Activated T-helper 9 cell treated with anti-CD3 and anti-CD28 coated beads, Interleukin-2, amount 50 U/mL, for 16 hours (primary cell): ENCODE measurements around the gene PTCD1.
"Not testable (repeated sequence)": the region's sequence is repeated elsewhere in the genome, so short reads cannot be mapped to it uniquely, and the experiment has no call there.

Source experiments
- DNase-seq: peaks from one replicate; pipeline ENCODE4 v3.0.0-alpha.2; 2020; ENCODE audit warnings: low read depth

The PTCD1 gene

DNA sequence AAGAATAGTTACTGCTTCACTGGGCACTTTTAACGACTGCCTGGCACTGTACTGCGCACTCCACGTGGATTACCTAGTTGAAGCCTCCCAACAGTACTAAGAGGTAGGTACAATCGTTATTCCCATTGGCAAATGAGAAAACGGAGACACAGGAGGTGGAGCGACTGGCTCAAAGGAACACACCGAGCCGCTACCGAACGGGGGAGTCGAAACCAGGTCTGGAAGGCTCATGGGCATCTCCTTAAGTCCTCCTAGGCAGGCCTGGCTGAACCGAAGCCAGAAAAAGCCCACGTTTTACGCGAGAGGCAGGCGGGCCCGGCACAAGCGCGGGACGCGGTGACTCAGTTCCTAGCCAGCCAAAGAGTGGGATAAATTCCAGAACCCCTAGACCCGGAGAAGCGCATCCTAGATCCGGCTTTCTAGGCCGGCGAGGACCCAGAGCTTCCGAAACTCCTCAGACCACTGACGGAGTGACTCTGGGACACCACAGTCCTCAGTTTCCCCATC lies 30.7 kb downstream of the PTCD1 start:
- DNase-seq: peak; percentile 34

DNA sequence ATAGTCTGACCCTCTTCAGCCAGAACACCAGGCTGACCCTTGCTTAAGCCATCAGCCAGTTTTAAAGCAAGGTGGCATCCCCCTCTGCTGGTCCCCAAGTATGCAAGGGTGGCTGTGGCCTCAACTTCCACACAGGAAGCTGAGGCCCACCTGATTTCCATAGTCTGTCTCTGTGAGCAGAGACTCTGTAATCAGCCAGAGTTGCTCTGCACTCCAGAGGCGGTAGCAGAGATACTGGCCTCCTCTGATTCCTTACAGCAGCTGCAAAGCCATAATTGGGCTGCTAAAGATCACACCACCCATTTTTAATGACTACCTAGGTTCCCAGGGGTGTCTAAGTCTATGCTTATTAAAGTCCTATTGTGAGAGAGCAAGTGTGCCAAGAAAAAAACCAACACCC lies 32.0 kb downstream of the PTCD1 start:
- DNase-seq: no peak

GRCh38 chr7:99404977-99405320 lies 33.6 kb downstream of the PTCD1 start:
- DNase-seq: no peak

DNA sequence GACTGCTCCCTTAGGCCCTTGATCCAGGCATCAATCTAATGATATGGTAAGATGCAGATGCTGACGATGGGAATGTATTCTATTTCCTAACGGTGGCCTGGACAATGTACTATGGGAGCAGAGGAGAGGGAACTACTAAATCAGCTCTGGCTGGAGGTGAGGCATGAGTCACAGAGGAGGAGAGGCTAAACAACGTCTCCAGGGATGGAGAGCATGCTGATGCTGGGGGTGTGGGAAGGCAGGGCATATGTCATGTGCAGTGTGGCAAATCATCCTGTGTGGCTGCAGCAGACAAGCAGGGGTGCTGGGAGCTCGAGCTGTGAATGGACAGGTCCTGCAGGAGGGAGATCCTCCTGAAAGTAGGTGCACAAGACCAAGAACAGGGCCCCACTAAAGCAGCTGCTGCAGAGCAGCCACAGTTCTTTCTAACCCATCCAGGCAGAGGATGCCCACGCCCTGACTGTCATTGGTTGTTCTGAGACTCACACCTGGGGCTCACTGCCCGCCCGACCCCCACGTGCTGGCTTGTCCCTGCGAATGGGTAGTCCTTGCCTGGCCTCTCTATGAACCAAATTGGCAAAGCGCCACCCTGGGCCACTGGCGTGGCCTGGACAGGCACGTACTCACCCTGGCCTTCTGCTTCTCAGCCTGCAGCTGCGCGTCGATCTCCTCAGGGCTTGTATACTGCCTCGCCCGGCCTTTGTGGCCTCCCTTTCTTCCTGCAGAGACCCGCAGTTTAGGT lies 34.2 kb downstream of the PTCD1 start:
- no peak for DNase-seq

- no peak for DNase-seq
These were observed 34.8 kb downstream of the PTCD1 start for GRCh38 chr7:99403764-99404163.

DNA sequence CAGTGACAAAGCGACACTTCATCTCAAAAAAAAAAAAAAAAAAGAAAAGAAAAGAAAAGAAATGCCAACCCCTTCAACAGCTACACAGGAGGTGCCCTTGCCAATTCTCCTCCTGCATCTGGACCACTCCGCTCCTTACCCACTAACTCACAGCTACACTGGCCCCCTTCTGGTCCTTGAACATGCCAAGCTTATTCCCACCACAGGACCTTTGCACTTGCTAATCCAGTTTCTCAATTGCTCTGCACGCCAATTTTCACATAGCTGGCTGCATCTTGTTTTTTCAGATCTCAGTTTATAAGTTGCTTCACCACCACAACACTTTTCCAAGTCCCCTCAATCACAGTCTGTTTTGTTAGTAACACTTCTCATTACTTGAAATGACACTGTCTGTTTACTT lies 35.7 kb downstream of the PTCD1 start:
- DNase-seq: no peak

- no peak for DNase-seq
These were observed 39.0 kb downstream of the PTCD1 start for GRCh38 chr7:99399597-99399996.

- no peak for DNase-seq
These were observed 39.6 kb downstream of the PTCD1 start for GRCh38 chr7:99398891-99399445.

DNA sequence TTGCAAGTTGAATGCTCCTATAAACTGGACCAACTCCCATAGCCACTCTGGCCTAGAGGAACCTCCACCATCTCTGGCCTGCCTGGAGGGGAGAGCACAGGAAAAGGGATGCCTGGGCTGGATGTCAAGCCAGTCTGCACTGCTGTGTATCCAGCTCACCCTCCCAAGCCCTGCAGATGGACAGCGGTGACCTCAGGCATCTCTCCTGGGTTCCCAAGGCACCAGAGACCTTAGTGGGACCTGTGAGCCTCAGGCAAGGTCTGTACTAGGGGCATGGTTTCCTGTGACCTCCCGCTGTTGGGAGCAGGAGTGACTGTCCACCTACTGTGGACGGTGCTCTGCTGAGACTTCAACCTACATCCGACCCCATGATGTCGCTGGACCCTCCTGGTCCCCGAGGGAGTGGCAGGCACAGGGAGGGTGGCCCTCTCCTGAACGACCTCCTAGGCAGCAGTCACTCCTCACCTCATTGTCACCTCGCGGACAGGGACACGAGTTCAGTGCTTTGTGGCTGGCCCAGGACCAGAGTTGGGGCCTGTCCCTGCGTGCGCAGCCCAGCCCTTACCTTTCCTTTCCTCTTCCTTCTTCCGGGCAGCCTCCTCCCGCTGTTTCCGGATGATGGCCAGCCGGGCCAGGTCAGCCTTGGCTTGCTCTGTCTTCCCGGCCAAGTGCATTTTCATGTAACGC lies 41.2 kb downstream of the PTCD1 start:
- DNase-seq: no peak

DNA sequence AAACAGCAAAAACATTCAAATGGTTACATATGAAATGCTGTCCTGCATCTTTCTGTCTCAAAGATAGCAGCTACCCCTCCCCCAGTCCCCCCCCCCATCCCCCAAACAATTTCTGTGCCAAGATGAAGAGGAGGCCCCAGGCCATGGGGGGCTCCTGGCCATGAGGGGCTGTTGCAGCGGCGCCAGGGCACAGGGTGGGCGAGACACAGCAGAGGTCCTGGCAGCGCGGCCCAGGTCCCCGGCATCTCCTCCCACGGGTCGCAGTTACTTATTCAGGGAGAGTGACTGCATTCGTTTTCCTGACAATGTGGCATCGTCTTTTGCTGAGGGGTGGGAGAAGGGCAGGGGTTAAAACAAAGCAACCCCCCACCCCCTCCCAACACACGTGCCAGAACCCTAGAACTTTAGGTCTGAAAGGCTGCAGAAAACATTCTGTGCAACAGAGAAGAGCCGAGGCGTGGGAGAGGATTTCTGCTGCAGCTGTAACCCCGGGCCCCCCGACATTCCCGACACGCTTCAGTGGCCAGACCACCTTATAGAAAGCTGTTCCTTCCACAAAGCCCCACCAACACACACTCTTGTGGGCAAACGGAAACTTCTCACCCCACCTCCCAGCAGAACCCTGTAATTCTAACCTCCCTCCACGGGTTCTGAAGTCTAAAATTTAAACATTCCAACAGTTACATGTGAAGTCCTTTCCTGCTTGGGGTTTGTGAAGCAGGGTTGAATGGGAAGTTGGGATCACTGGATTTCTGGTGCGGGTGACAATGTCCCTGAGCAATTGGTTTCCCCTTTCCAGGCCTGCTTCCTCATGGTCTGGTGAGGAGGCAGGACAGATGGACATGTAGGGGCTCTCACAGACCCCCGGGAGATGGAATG lies 41.9 kb downstream of the PTCD1 start:
- no peak for DNase-seq

- no peak for DNase-seq
These were observed 42.8 kb downstream of the PTCD1 start for GRCh38 chr7:99395616-99396327.

GRCh38 chr7:99394188-99394502 lies 44.5 kb downstream of the PTCD1 start:
- DNase-seq: no peak

DNA sequence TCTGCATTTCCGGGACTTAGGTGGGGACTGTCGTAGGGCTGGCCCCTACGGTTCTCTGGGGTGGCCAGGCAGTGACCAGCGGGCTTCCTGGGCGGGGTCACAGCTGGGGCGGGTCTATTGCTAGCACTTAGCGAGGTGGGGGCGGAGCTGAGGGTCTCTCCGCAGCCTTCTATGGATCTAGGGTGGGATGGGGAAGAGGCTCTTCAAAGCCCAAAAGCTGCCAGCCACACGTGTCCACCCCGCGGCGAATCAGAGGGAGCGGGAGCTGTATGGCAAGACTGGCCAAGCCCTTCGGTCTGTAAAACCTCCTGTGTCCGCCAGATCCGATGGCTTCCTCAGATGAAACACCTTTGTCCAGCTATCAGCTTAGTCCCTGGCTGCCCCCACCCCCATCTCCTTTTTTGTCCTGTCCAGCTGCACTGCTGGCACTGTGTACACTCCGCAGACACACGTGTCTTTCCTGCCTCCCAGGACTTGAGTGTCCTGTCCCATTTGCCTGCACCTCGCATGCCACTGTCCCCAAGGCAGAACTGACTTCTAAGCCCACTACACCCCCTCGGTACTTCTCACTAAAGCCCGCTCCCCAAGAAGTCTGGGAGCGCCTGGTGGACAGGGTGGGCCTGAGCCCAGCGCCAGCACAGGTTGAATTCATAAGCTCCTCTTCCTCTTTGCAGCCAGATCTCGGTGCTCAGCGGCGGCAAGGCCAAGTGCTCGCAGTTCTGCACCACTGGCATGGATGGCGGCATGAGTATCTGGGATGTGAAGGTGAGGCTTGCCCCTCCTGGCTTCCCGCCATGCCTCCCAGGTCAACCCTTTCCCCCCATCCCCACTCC lies 45.0 kb downstream of the PTCD1 start:
- DNase-seq: no peak

GRCh38 chr7:99392659-99393354 lies 45.8 kb downstream of the PTCD1 start:
- DNase-seq: peak; percentile 71

GRCh38 chr7:99392046-99392445 lies 46.6 kb downstream of the PTCD1 start:
- DNase-seq: no peak

DNA sequence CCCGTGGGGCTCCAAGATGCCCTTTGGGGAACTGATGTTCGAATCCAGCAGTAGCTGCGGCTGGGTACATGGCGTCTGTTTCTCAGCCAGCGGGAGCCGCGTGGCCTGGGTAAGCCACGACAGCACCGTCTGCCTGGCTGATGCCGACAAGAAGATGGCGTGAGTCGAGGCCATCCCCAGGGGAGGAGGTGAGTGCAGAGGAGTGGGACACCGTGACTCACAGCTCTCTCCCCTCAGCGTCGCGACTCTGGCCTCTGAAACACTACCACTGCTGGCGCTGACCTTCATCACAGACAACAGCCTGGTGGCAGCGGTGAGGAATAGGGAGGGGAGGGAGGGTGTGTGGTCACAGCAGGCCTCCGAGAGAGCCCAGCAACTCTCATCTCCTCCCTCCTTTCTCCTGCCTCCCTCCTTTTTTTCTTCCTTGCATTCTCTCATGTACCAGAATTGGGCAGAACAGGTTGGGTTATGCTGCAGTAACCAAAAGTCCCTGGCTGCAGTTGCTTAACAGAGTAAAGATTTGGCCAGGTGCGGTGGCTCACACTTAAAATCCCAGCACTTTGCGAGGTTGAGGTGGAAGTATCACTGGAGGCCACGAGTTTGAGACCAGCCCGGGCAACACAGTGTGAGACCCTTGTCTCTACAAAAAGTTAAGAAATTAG lies 47.5 kb downstream of the PTCD1 start:
- DNase-seq: no peak

- DNase-seq: no peak
These were observed 48.8 kb downstream of the PTCD1 start for GRCh38 chr7:99389772-99390171.

- DNase-seq: no peak
These were observed 50.7 kb downstream of the PTCD1 start for GRCh38 chr7:99387912-99388311.

DNA sequence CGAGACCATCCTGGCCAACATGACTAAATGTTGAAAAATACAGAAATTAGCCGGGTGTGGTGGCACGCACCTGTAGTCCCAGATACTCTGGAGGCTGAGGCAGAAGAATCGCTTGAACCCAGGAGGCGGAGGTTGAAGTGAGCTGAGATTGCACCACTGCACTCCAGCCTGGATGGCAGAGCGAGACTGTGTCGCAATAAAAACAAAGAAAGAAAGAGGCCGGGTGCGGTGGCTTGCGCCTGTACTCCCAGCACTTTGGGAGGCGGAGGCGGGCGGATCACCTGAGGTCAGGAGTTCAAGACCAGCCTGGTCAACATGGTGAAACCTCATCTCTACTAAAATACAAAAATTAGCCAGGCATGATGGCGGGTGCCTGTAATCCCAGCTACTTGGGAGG lies 51.4 kb downstream of the PTCD1 start:
- DNase-seq: not testable (repeated sequence)
